Activated naive CD4-positive, alpha-beta T cell treated with anti-CD3 and anti-CD28 coated beads, Interleukin-2, amount 50 U/mL, for 72 hours (primary cell): Measurements from ENCODE around the gene MAMDC4. TPM values are rescaled to one million over a fixed set of nuclear protein-coding genes. Genes with fewer than 3 reads are reported as not detected.
A peak's percentile ranks its signal among the peaks of the same experiment; 100 is the strongest.
"Not testable (repeated sequence)": the region's sequence is repeated elsewhere in the genome, so short reads cannot be mapped to it uniquely, and the experiment has no call there.

Experiments used
- ATAC-seq, 2 donors: fragments of 150-1000 bp; cut with Tn5 transposase; 2 replicates each; pipeline ENCODE4 v1.10.0; 2021; ENCODE audit warnings: mild to moderate bottlenecking in 2 of 2, moderate library complexity in 2 of 2
- DNase-seq, 2 donors: peaks; one replicate each; pipeline ENCODE4 v3.0.0; 2021 to 2022; ENCODE audit warnings: low spot score in 2 of 2
- H3K27ac Mint-ChIP-seq, 2 donors: one replicate each; pipeline ENCODE4 v1.8.0; 2022; ENCODE audit warnings: mild to moderate bottlenecking in 2 of 2, mixed read lengths in 2 of 2
- H3K36me3 Mint-ChIP-seq, 2 donors: one replicate each; pipeline ENCODE4 v1.8.0; 2022; ENCODE audit warnings: mixed read lengths in 2 of 2
- H3K9me3 Mint-ChIP-seq, 2 donors: one replicate each; pipeline ENCODE4 v1.8.0; 2022; ENCODE audit warnings: mixed read lengths in 2 of 2
- total RNA-seq, 2 donors: library from RNA; stranded (reverse); gene quantifications; one replicate each; pipeline ENCODE4 v1.2.3, GENCODE V29; 2022

The MAMDC4 gene
- total RNA-seq, 2 donors from 2014 or later: 17.7 to 21.5 TPM

GRCh38 chr9:136843801-136844740 is 8.1 kb upstream of the MAMDC4 start:
- peaks cover 8 to 14% of the 10 kb centered on the region in 2 donors for H3K36me3 Mint-ChIP-seq
- ATAC-seq (peak; percentile 21 to 25), DNase-seq (peak in 1 of 2 donors; percentile 78)
- not testable (repeated sequence) for H3K9me3 Mint-ChIP-seq, H3K27ac Mint-ChIP-seq

- peaks cover 11% of the 10 kb centered on the region in 2 donors for H3K36me3 Mint-ChIP-seq
- no peak overlapping the region for H3K27ac Mint-ChIP-seq
- H3K9me3 Mint-ChIP-seq: no peaks in the 10 kb centered on the region
- no peak for DNase-seq
- ATAC-seq: no peak
Observed at GRCh38 chr9:136844761-136845464, 7.2 kb upstream of the MAMDC4 start.

- no peak for DNase-seq
- Mint-ChIP-seq H3K9me3 (no peaks in the 10 kb centered on the region), H3K27ac (no peak overlapping the region), H3K36me3 (peaks cover 8 to 19% of the 10 kb centered on the region in 2 donors)
- no peak for ATAC-seq
Observed at GRCh38 chr9:136845465-136846260, 6.5 kb upstream of the MAMDC4 start.

GRCh38 chr9:136846376-136847087 is 5.6 kb upstream of the MAMDC4 start:
- ATAC-seq (no peak), DNase-seq (peak in 1 of 2 donors; percentile 45)
- H3K9me3 Mint-ChIP-seq: no peaks in the 10 kb centered on the region
- no peak overlapping the region for H3K27ac Mint-ChIP-seq
- H3K36me3 Mint-ChIP-seq: peaks cover 8 to 23% of the 10 kb centered on the region in 2 donors

- Mint-ChIP-seq H3K36me3 (peaks cover 8 to 23% of the 10 kb centered on the region in 2 donors), H3K27ac (peak overlapping the region; percentile 65 to 81), H3K9me3 (no peaks in the 10 kb centered on the region)
- DNase-seq (no peak), ATAC-seq (peak in 1 of 2 donors; percentile 12)
Observed at GRCh38 chr9:136847088-136847825, 4.9 kb upstream of the MAMDC4 start.

- peak in 1 of 2 donors; percentile 91 for DNase-seq
- Mint-ChIP-seq H3K9me3 (no peaks in the 10 kb centered on the region), H3K27ac (peak overlapping the region; percentile 68 to 81), H3K36me3 (peaks cover 8 to 23% of the 10 kb centered on the region in 2 donors)
- ATAC-seq: peak; percentile 22 to 56
Observed at GRCh38 chr9:136847826-136848392, 4.2 kb upstream of the MAMDC4 start.

GRCh38 chr9:136848393-136849037 is 3.6 kb upstream of the MAMDC4 start:
- H3K27ac Mint-ChIP-seq: peak overlapping the region; percentile 81 to 84
- H3K36me3 Mint-ChIP-seq: peaks cover 8 to 23% of the 10 kb centered on the region in 2 donors
- ATAC-seq (peak; percentile 2 to 6), DNase-seq (peak in 1 of 2 donors; percentile 56)
- no peaks in the 10 kb centered on the region for H3K9me3 Mint-ChIP-seq

- Mint-ChIP-seq H3K27ac (peak within 1 kb of the TSS; percentile 81 to 88), H3K36me3 (peaks cover 8 to 23% of the 10 kb centered on the region in 2 donors), H3K9me3 (no peaks in the 10 kb centered on the region)
- ATAC-seq: peak; percentile 85 to 92
- peak; percentile 96 to 99 for DNase-seq
Observed at GRCh38 chr9:136849038-136849959, 2.8 kb upstream of the MAMDC4 start, which contains the start of gene PHPT1. TSS of gene PHPT1 (plus strand) at chr9:136849409. CDS start at chr9:136849431, 22 bp downstream.

- no peak for DNase-seq
- ATAC-seq: no peak
- H3K27ac Mint-ChIP-seq: peak overlapping the region; percentile 68 to 81
- H3K36me3 Mint-ChIP-seq: peaks cover 8 to 23% of the 10 kb centered on the region in 2 donors
- no peaks in the 10 kb centered on the region for H3K9me3 Mint-ChIP-seq
Observed at GRCh38 chr9:136849960-136850865, 1.9 kb upstream of the MAMDC4 start.

- peak overlapping the region; percentile 30 to 55 for H3K27ac Mint-ChIP-seq
- no peak for DNase-seq
- ATAC-seq: no peak
- H3K36me3 Mint-ChIP-seq: peaks cover 8 to 23% of the 10 kb centered on the region in 2 donors
- no peaks in the 10 kb centered on the region for H3K9me3 Mint-ChIP-seq
Observed at GRCh38 chr9:136850866-136851775, 1.0 kb upstream of the MAMDC4 start.

GRCh38 chr9:136852664-136853595 is 784 bp downstream of the MAMDC4 start:
- ATAC-seq: no peak
- DNase-seq: no peak
- Mint-ChIP-seq H3K27ac (no peak overlapping the region), H3K9me3 (no peaks in the 10 kb centered on the region), H3K36me3 (peaks cover 2 to 17% of the 10 kb centered on the region in 2 donors)
